Urinary bladder (tissue), 4 donors: ENCODE data around the gene PRUNE2. TPM values are rescaled to one million over a fixed set of nuclear protein-coding genes. Genes with fewer than 3 reads are reported as not detected.

ENCODE experiments used
- DNase-seq: peaks from one replicate; pipeline ENCODE4 v3.0.0-alpha.2; 2015; ENCODE audit errors: extremely low spot score
- H3K27ac ChIP-seq: one replicate; pipeline ENCODE4 v1.5.1; 2013; ENCODE audit warnings: low read depth, mild to moderate bottlenecking, moderate library complexity
- H3K36me3 ChIP-seq: one replicate; pipeline ENCODE4 v1.6.1; 2013; ENCODE audit warnings: mild to moderate bottlenecking, moderate library complexity; ENCODE audit not compliant: insufficient read depth
- H3K4me1 ChIP-seq: one replicate; pipeline ENCODE4 v1.6.1; 2013; ENCODE audit warnings: mild to moderate bottlenecking, moderate library complexity; ENCODE audit not compliant: insufficient read depth
- H3K4me3 ChIP-seq: one replicate; pipeline ENCODE4 v1.5.1; 2013; ENCODE audit warnings: low read depth, low read length
- WGBS: extraction: QIAGEN DNeasy Blood & Tissue Kit; methylation state at CpG from one replicate; pipeline ENCODE4 v1.1.7; 2013; 5-methylcytosine and 5-hydroxymethylcytosine counted together
- polyA plus RNA-seq: library from polyadenylated mRNA; stranded (reverse); fragments of 200-250 nt; gene quantifications from one replicate; pipeline ENCODE4 v1.2.3, GENCODE V29; 2013
- total RNA-seq: library from RNA; depleted of rRNA; stranded (reverse); fragments of >200 nt; gene quantifications from one replicate; pipeline ENCODE4 v1.2.3, GENCODE V29; 2014
- donor health status: healthy with polysubstance abuse.
- donor health status: healthy.

The PRUNE2 gene
- total and polyA plus RNA-seq, 2 donors: 83.9 to 181 TPM

GRCh38 chr9:76610011-76610352 lies 295.9 kb downstream of the PRUNE2 start:
- DNase-seq: no peak
- WGBS: 31% methylated on average over 5 of the region's 5 CpGs
- no peaks in the 10 kb centered on the region for H3K36me3 ChIP-seq
- H3K4me3 ChIP-seq: no peak overlapping the region
- no peak overlapping the region for H3K27ac ChIP-seq
- H3K4me1 ChIP-seq: no peaks in the 10 kb centered on the region

GRCh38 chr9:76609285-76610010 lies 296.5 kb downstream of the PRUNE2 start:
- no peak overlapping the region for H3K27ac ChIP-seq
- no peak overlapping the region for H3K4me3 ChIP-seq
- no peaks in the 10 kb centered on the region for H3K4me1 ChIP-seq
- 94% methylated on average over 6 of the region's 6 CpGs for WGBS
- DNase-seq: no peak
- no peaks in the 10 kb centered on the region for H3K36me3 ChIP-seq

DNA sequence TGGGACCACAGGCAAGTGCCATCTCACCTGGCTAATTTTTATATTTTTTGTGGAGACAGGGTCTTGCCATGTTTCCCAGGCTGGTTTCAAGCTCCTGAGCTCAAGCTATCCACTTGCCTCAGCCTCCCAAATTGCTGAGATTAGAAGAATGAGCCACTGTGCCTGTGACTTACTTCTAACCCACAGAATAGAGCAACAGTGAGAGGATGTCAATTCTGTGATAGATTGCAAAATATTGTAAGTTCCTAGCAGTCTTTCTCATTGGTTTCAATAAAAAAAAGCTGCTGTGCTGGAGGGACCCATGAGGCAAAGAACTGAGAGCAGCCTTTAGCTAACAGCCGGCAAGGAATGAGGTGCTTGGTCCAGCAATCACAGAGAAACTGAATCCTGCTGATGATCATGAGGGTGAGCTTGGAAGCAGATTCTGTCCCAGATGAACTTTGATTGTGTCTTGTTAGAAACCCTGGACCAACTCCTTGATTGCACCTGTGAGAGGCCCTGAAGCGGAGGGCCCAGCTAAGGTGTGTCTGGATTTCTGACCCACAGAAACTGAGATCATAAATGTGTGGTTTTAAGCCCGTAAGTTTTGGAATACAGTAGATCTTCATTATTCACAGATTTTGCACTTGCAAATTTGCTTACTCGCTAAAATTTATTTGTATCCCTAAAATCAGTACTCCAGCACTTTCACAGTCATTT lies 297.2 kb downstream of the PRUNE2 start:
- Histone ChIP-seq H3K4me3 (no peak overlapping the region), H3K36me3 (no peaks in the 10 kb centered on the region), H3K27ac (no peak overlapping the region), H3K4me1 (no peaks in the 10 kb centered on the region)
- no peak for DNase-seq
- WGBS: 98% methylated on average over 4 of the region's 4 CpGs

- H3K4me1 ChIP-seq: no peaks in the 10 kb centered on the region
- no peak for DNase-seq
- H3K27ac ChIP-seq: no peak overlapping the region
- H3K36me3 ChIP-seq: no peaks in the 10 kb centered on the region
- H3K4me3 ChIP-seq: no peak overlapping the region
- WGBS: 72% methylated on average over 4 of the region's 4 CpGs
Observed at GRCh38 chr9:76607730-76608436, 298.0 kb downstream of the PRUNE2 start.

GRCh38 chr9:76605321-76605900 lies 300.5 kb downstream of the PRUNE2 start:
- Histone ChIP-seq H3K4me3 (no peak overlapping the region), H3K27ac (no peak overlapping the region), H3K36me3 (no peaks in the 10 kb centered on the region), H3K4me1 (no peaks in the 10 kb centered on the region)
- DNase-seq: no peak
- 77% methylated on average over 5 of the region's 5 CpGs for WGBS

DNA sequence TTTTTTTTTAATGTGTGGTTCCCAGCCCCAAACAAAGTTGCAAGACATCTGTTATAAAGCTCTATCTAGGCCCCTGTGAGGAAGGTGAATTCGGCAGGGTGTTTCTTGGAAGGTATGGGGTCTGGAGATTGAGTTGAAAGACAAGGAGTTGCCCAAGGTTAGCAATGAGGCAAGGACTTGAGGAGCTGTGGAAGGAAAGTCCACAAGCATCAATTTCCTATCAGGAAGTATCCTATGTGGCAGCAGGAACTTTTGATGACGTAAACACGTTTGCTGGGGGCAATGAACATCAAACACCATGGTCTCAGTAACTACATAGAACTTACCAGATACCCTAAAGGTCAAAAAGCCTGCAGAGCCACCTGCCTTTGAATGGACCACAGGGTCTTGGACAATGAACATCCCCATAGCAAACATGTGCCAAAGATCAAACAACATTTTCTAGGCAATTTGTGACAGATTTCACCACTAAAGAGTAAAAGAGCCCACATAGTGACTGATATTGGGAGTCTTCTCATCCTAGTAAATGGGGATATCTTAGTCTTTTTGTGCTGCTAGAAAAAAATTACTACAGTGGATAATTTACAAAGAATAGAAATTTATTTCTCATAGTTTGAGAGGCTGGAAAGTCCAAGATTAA lies 301.9 kb downstream of the PRUNE2 start:
- H3K4me1 ChIP-seq: no peaks in the 10 kb centered on the region
- H3K4me3 ChIP-seq: no peak overlapping the region
- WGBS: 86% methylated on average over 3 of the region's 3 CpGs
- no peak for DNase-seq
- no peaks in the 10 kb centered on the region for H3K36me3 ChIP-seq
- H3K27ac ChIP-seq: no peak overlapping the region

DNA sequence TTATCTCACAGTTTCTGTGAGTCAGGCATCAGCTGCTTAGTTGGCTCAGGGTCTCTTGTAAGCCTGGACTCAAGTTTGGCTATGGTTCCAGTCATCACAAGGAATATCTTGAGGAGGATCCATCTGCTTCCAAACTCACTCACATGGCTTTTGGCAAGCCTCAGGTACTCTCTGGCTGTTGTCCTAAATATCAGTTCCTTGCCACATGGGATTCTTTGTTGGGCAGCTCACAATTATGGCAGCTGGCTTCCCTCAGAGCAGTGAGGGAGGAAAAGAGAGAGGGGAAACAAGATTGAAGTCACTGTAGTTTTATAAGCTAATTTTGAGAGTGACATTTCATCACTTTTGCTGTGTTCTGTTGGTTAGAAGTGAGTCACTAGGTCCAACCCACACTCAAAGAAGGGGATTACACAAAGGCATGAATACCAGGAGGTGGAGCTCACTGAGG lies 302.4 kb downstream of the PRUNE2 start:
- DNase-seq: no peak
- no peak overlapping the region for H3K4me3 ChIP-seq
- H3K4me1 ChIP-seq: no peaks in the 10 kb centered on the region
- H3K27ac ChIP-seq: no peak overlapping the region
- no peaks in the 10 kb centered on the region for H3K36me3 ChIP-seq

- no peaks in the 10 kb centered on the region for H3K36me3 ChIP-seq
- no peaks in the 10 kb centered on the region for H3K4me1 ChIP-seq
- no peak overlapping the region for H3K27ac ChIP-seq
- WGBS: 67% methylated on average over 1 of the region's 1 CpG
- no peak for DNase-seq
- H3K4me3 ChIP-seq: no peak overlapping the region
Observed at GRCh38 chr9:76602199-76602598, 303.7 kb downstream of the PRUNE2 start.

DNA sequence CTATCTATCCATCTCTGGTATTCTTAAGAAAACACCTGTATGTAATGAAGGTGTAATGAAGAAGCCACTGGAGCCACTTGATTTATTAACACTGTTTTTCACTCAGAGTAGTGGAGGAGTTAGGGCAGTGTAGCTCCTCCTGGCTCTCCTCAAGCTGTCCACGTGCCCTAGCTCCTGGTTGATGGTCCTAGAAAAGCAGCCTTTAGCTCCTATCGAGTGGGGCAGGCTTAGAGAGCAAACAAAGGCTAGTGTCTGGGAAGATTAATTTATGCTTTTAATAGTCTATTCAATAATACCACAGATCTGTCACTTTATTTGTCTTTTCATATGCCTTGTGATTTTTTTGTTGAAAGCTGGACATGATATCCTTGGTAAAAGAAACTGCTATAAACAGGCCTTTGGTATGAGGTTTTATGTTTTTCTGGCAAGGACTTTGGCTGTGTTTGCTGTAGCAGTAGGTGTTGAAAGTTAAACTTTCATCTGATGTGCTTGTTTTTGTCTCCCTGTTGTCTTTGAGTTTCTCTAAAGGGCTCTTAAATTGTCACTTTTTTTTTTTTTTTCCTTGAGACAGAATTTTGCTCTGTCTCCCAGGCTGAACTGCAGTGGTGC lies 305.8 kb downstream of the PRUNE2 start:
- no peak for DNase-seq
- no peaks in the 10 kb centered on the region for H3K4me1 ChIP-seq
- 39% methylated on average over 2 of the region's 2 CpGs for WGBS
- H3K4me3 ChIP-seq: no peak overlapping the region
- no peaks in the 10 kb centered on the region for H3K36me3 ChIP-seq
- H3K27ac ChIP-seq: no peak overlapping the region

- no peaks in the 10 kb centered on the region for H3K4me1 ChIP-seq
- no peak overlapping the region for H3K4me3 ChIP-seq
- WGBS: 75% methylated on average over 4 of the region's 4 CpGs
- no peak for DNase-seq
- H3K27ac ChIP-seq: no peak overlapping the region
- H3K36me3 ChIP-seq: no peaks in the 10 kb centered on the region
Observed at GRCh38 chr9:76598981-76599380, 306.9 kb downstream of the PRUNE2 start.

GRCh38 chr9:76595645-76596044 lies 310.3 kb downstream of the PRUNE2 start:
- Histone ChIP-seq H3K27ac (no peak overlapping the region), H3K4me1 (no peaks in the 10 kb centered on the region), H3K36me3 (no peaks in the 10 kb centered on the region), H3K4me3 (no peak overlapping the region)
- 61% methylated on average over 3 of the region's 3 CpGs for WGBS
- DNase-seq: no peak

DNA sequence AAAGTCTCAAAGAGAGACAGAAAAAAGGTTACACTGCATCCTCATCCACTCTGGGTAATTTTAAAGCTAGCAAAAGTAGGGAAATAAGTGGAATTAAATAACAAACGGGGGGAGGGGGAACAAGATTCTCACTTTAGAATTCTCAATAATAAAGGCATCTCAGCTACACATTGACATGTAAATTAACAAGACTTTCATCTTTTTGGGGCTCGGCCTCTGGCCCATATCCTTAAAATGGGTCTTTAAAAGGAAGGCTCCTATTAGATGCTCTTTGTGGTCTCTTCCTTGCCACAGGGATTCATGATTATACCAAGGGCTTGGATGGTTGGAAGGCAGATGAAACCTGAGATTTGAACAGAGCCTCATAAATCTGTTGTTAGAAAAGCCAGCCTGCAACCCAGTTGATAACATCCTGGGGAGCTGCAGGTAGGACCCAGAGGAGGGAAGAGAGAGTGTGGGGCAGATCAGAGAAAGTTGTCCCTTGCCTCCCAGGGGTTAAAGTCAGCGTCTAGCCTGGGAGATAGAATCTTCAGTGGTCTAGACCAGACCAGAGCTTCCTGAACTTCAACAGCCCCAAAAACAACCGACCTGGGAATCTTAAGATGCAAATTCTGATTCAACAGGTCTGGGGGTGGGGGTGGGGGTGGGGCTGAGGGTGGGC lies 311.0 kb downstream of the PRUNE2 start:
- no peak for DNase-seq
- 58% methylated on average over 4 of the region's 4 CpGs for WGBS
- Histone ChIP-seq H3K27ac (no peak overlapping the region), H3K36me3 (no peaks in the 10 kb centered on the region), H3K4me1 (no peaks in the 10 kb centered on the region), H3K4me3 (no peak overlapping the region)
